DND-41 (cell line): ENCODE data around the gene SF3B5.

Experiments used
- EZH2 ChIP-seq: IDR thresholded peaks from 3 replicates; pipeline ENCODE4 v1.6.1; 2012; ENCODE audit warnings: borderline replicate concordance, low read depth, mild to moderate bottlenecking, moderate library complexity, low read length, inconsistent platforms; ENCODE audit not compliant: severe bottlenecking
- TF ChIP-seq, protein P1 (sequence below): IDR thresholded peaks from 2 replicates; pipeline ENCODE4 v1.5.1; 2012; ENCODE audit warnings: borderline replicate concordance, low read length, moderate library complexity, mild to moderate bottlenecking; ENCODE audit not compliant: poor library complexity, severe bottlenecking; ENCODE audit errors: extremely low read depth

DNA sequence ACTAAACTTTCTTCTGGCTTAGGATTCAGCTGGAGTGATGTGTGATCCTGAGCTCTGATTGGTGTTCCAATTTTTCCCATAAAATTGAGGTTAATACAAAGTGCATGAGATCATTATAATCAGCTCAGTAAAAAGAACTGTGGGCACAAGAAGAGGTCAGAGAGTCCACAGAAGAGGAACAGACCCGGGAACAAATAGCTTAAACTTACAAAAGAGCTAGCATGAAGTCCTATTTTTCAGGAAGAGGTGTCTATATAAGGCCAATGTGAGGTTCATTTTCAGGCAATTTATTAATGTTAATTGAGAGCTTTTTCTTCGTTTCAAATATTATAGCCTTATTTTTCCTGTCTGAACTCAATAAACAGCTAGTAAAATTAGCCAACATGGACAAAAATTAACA is 28.0 kb upstream of the SF3B5 start:
- TF ChIP-seq, protein P1, sequence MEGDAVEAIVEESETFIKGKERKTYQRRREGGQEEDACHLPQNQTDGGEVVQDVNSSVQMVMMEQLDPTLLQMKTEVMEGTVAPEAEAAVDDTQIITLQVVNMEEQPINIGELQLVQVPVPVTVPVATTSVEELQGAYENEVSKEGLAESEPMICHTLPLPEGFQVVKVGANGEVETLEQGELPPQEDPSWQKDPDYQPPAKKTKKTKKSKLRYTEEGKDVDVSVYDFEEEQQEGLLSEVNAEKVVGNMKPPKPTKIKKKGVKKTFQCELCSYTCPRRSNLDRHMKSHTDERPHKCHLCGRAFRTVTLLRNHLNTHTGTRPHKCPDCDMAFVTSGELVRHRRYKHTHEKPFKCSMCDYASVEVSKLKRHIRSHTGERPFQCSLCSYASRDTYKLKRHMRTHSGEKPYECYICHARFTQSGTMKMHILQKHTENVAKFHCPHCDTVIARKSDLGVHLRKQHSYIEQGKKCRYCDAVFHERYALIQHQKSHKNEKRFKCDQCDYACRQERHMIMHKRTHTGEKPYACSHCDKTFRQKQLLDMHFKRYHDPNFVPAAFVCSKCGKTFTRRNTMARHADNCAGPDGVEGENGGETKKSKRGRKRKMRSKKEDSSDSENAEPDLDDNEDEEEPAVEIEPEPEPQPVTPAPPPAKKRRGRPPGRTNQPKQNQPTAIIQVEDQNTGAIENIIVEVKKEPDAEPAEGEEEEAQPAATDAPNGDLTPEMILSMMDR, result no peak
- no peak for TF ChIP-seq EZH2
